OCI-LY1 (cell line): ENCODE data around the gene IFITM2.

Experiments
- H2AFZ ChIP-seq: fragments of 200-600 bp; sonication (generic), shearing (Covaris generic); 2 replicates; pipeline ENCODE4 v1.6.0; 2014; ENCODE audit warnings: antibody characterized with exemption, mild to moderate bottlenecking, low read length
- H3F3A ChIP-seq: fragments of 200-600 bp; sonication (generic), shearing (Covaris generic); 2 replicates; pipeline ENCODE4 v1.6.0; 2014; ENCODE audit warnings: mild to moderate bottlenecking, antibody characterized with exemption, low read length, moderate library complexity; ENCODE audit not compliant: insufficient read depth
- H3K27ac ChIP-seq: fragments of 200-600 bp; sonication (generic); 2 replicates; pipeline ENCODE4 v1.5.1; 2014; ENCODE audit warnings: low read length, mixed run types, mild to moderate bottlenecking, low read depth; ENCODE audit not compliant: poor library complexity, severe bottlenecking
- H3K27me3 ChIP-seq: fragments of 200-600 bp; sonication (generic); 2 replicates; pipeline ENCODE4 v1.6.0; 2014; ENCODE audit warnings: antibody characterized with exemption, mild to moderate bottlenecking, low read length, moderate library complexity; ENCODE audit not compliant: insufficient read depth
- H3K36me3 ChIP-seq: fragments of 200-600 bp; sonication (generic); 2 replicates; pipeline ENCODE4 v1.6.1; 2014; ENCODE audit warnings: mild to moderate bottlenecking, antibody characterized with exemption, low read length, moderate library complexity, mixed read lengths; ENCODE audit not compliant: insufficient read depth
- H3K4me1 ChIP-seq: fragments of 200-600 bp; sonication (generic); 2 replicates; pipeline ENCODE4 v1.5.1; 2014; ENCODE audit warnings: mild to moderate bottlenecking, low read length, moderate library complexity; ENCODE audit not compliant: insufficient read depth, severe bottlenecking
- H3K4me2 ChIP-seq: fragments of 200-600 bp; sonication (generic), shearing (Covaris generic); 2 replicates; pipeline ENCODE4 v1.6.1; 2014; ENCODE audit warnings: low read length
- H3K4me3 ChIP-seq: fragments of 200-600 bp; sonication (generic); 2 replicates; pipeline ENCODE4 v1.5.1; 2014; ENCODE audit warnings: low read length, low read depth, mild to moderate bottlenecking, mixed read lengths; ENCODE audit not compliant: poor library complexity, severe bottlenecking
- H3K79me2 ChIP-seq: fragments of 200-600 bp; shearing (Covaris generic); 2 replicates; pipeline ENCODE4 v1.6.1; 2016; ENCODE audit warnings: mixed run types, low read length, mixed read lengths; ENCODE audit not compliant: insufficient read depth
- H3K9ac ChIP-seq: fragments of 200-600 bp; sonication (generic), shearing (Covaris generic); 2 replicates; pipeline ENCODE4 v1.6.1; 2014; ENCODE audit warnings: mild to moderate bottlenecking, low read length, mixed read lengths
- H3K9me2 ChIP-seq: fragments of 200-600 bp; sonication (generic), shearing (Covaris generic); 2 replicates; pipeline ENCODE4 v1.6.1; 2014; ENCODE audit warnings: low read depth, mild to moderate bottlenecking, low read length, mixed read lengths
- H3K9me3 ChIP-seq: fragments of 200-600 bp; shearing (Covaris generic); 2 replicates; pipeline ENCODE4 v1.6.1; 2014; ENCODE audit warnings: low read length, mixed read lengths
- H4K20me1 ChIP-seq: fragments of 200-600 bp; sonication (generic), shearing (Covaris generic); 2 replicates; pipeline ENCODE4 v1.6.0; 2016; ENCODE audit warnings: mild to moderate bottlenecking, low read length; ENCODE audit not compliant: insufficient read depth
- CTCF ChIP-seq: fragments of 200-600 bp; sonication (generic), shearing (Covaris generic); IDR thresholded peaks from 2 replicates; pipeline ENCODE4 v1.5.1; 2017; ENCODE audit warnings: mild to moderate bottlenecking, antibody characterized with exemption, low read length, moderate library complexity, mixed read lengths
- EZH2 ChIP-seq: fragments of 200-600 bp; sonication (generic), shearing (Covaris generic); IDR thresholded peaks from 2 replicates; pipeline ENCODE4 v1.8.0; 2017; ENCODE audit warnings: borderline replicate concordance, mixed run types, mild to moderate bottlenecking, antibody characterized with exemption, low read length, moderate library complexity, mixed read lengths

Gene IFITM2

GRCh38 chr11:289712-290620 is 17.6 kb upstream of the IFITM2 start:
- Histone ChIP-seq H3K27me3 (peaks cover 7% of the 10 kb centered on the region; the same call in 1 of the 2 replicates), H2AFZ (no peak overlapping the region), H3K27ac (no peak overlapping the region), H3K4me2 (peak overlapping the region; percentile 60), H3K4me1 (peaks cover 31% of the 10 kb centered on the region), H3K4me3 (peak overlapping the region; percentile 72), H3K36me3 (peaks cover 15% of the 10 kb centered on the region), H3K9me3 (no peaks in the 10 kb centered on the region), H3K9me2 (no peaks in the 10 kb centered on the region), H4K20me1 (no peaks in the 10 kb centered on the region), H3K79me2 (no peaks in the 10 kb centered on the region), H3K9ac (peak overlapping the region; percentile 40; the same call in 1 of the 2 replicates), H3F3A (no peaks in the 10 kb centered on the region)
- TF ChIP-seq CTCF: no peak
- no peak for TF ChIP-seq EZH2

- no peaks in the 10 kb centered on the region for H4K20me1 ChIP-seq
- peaks cover 31% of the 10 kb centered on the region for H3K4me1 ChIP-seq
- H3K36me3 ChIP-seq: peaks cover 15% of the 10 kb centered on the region
- no peak overlapping the region for H2AFZ ChIP-seq
- TF ChIP-seq CTCF (no peak), EZH2 (no peak)
- H3K27me3 ChIP-seq: peaks cover 4% of the 10 kb centered on the region; the same call in 1 of the 2 replicates
- H3K4me3 ChIP-seq: no peak overlapping the region
- no peaks in the 10 kb centered on the region for H3K79me2 ChIP-seq
- no peaks in the 10 kb centered on the region for H3F3A ChIP-seq
- no peak overlapping the region for H3K27ac ChIP-seq
- H3K9me2 ChIP-seq: no peaks in the 10 kb centered on the region
- peak overlapping the region; percentile 60; the same call in 1 of the 2 replicates for H3K4me2 ChIP-seq
- H3K9me3 ChIP-seq: no peaks in the 10 kb centered on the region
- H3K9ac ChIP-seq: no peak overlapping the region
Measured at GRCh38 chr11:290621-291231, 16.9 kb upstream of the IFITM2 start.

- no peaks in the 10 kb centered on the region for H4K20me1 ChIP-seq
- H3K9me3 ChIP-seq: no peaks in the 10 kb centered on the region
- TF ChIP-seq EZH2: no peak
- no peak for TF ChIP-seq CTCF
- no peaks in the 10 kb centered on the region for H3K79me2 ChIP-seq
- H2AFZ ChIP-seq: no peak overlapping the region
- H3K4me2 ChIP-seq: no peak overlapping the region
- no peak overlapping the region for H3K27ac ChIP-seq
- H3K4me3 ChIP-seq: no peak overlapping the region
- H3K36me3 ChIP-seq: peaks cover 15% of the 10 kb centered on the region
- H3K9ac ChIP-seq: no peak overlapping the region
- no peaks in the 10 kb centered on the region for H3K27me3 ChIP-seq
- H3K9me2 ChIP-seq: no peaks in the 10 kb centered on the region
- H3K4me1 ChIP-seq: peaks cover 31% of the 10 kb centered on the region
- H3F3A ChIP-seq: no peaks in the 10 kb centered on the region
Measured at GRCh38 chr11:291281-292210, 16.1 kb upstream of the IFITM2 start.
